H1 (cell line): ENCODE results near the gene INTS1. TPM values are rescaled to one million over a fixed set of nuclear protein-coding genes. Genes with fewer than 3 reads are reported as not detected.

Experiments used
- CTCF ChIA-PET: fragments of 300-600 bp; sonication (Branson Sonifier 250); formaldehyde crosslinking; loops from one replicate; lab custom pipeline; 2021; ENCODE audit not compliant: partially characterized antibody; lab: Charles Lee
- POLR2A ChIA-PET: fragments of 300-600 bp; sonication (Branson Sonifier 250); formaldehyde crosslinking; loops from one replicate; lab custom pipeline; 2021; ENCODE audit warnings: inconsistent platforms; ENCODE audit not compliant: partially characterized antibody; lab: Charles Lee
- DNase-seq, 2 experiments: peaks; one replicate each; pipeline versions ENCODE4 v3.0.0 to v3.0.0-alpha.2; 2010 to 2022; ENCODE audit warnings: low spot score in 2 of 2, low read depth in 1 of 2, mixed read lengths in 1 of 2
- FAIRE-seq: peaks from 2 replicates; lab custom pipeline; 2011; peaks lifted over from hg19 to GRCh38; lab: Jason Lieb, UNC
- H2AFZ ChIP-seq: 2 replicates; pipeline ENCODE4 v1.8.1; 2012; ENCODE audit warnings: low read length, inconsistent platforms
- H2AK5ac ChIP-seq: 2 replicates; pipeline ENCODE4 v1.6.1; 2013; ENCODE audit warnings: low read depth, low read length
- H2BK120ac ChIP-seq: replicated peaks from 2 replicates; pipeline ENCODE3; 2013; ENCODE audit warnings: low read depth, low read length, inconsistent platforms
- H2BK12ac ChIP-seq: 2 replicates; pipeline ENCODE4 v1.6.1; 2013; ENCODE audit warnings: low read depth, low read length
- H2BK15ac ChIP-seq: 2 replicates; pipeline ENCODE4 v1.6.1; 2013; ENCODE audit warnings: low read length
- H2BK20ac ChIP-seq: 2 replicates; pipeline ENCODE4 v1.6.1; 2013; ENCODE audit warnings: low read length
- H2BK5ac ChIP-seq: 2 replicates; pipeline ENCODE4 v1.6.1; 2013; ENCODE audit warnings: low read depth, low read length
- H3K14ac ChIP-seq: 2 replicates; pipeline ENCODE4 v1.6.1; 2013; ENCODE audit warnings: inconsistent platforms; ENCODE audit not compliant: insufficient read length
- H3K18ac ChIP-seq: 2 replicates; pipeline ENCODE4 v1.6.1; 2013; ENCODE audit warnings: low read length; ENCODE audit errors: extremely low read depth
- H3K23ac ChIP-seq: 2 replicates; pipeline ENCODE4 v1.6.1; 2013; ENCODE audit warnings: inconsistent platforms; ENCODE audit not compliant: insufficient read length
- H3K23me2 ChIP-seq: 2 replicates; pipeline ENCODE4 v1.6.1; 2013; ENCODE audit warnings: low read depth, low read length
- H3K27ac ChIP-seq: 2 replicates; pipeline ENCODE4 v1.6.1; 2011; ENCODE audit warnings: low read depth, low read length, inconsistent platforms
- H3K27me3 ChIP-seq, 4 experiments: replicated peaks in 1 of 4; 1 replicate in 1 of 4; 2 replicates in 3 of 4; pipeline versions ENCODE4 v1.6.1 to v1.8.1; 2011 to 2013; ENCODE audit warnings: low read length in 3 of 4, mild to moderate bottlenecking in 3 of 4, inconsistent platforms in 2 of 4, mixed read lengths in 2 of 4, moderate library complexity in 1 of 4; ENCODE audit not compliant: control insufficient read depth in 3 of 4, insufficient read depth in 3 of 4; ENCODE audit errors: extremely low read depth in 1 of 4
- H3K36me3 ChIP-seq, 4 experiments: 2 replicates each; pipeline versions ENCODE4 v1.6.1 to v1.8.1; 2011 to 2013; ENCODE audit warnings: mild to moderate bottlenecking in 4 of 4, low read length in 3 of 4, moderate library complexity in 2 of 4, control low read depth in 1 of 4, inconsistent platforms in 1 of 4; ENCODE audit not compliant: insufficient read depth in 4 of 4, control insufficient read depth in 2 of 4
- H3K4ac ChIP-seq: replicated peaks from 2 replicates; pipeline ENCODE3; 2013; ENCODE audit warnings: low read length, low read depth, mixed read lengths, inconsistent platforms; ENCODE audit not compliant: insufficient read length
- H3K4me1 ChIP-seq, 4 experiments: replicated peaks in 1 of 4; 1 replicate in 1 of 4; 2 replicates in 3 of 4; pipeline versions ENCODE4 v1.6.1 to v1.8.1; 2011 to 2013; ENCODE audit warnings: low read length in 3 of 4, inconsistent platforms in 2 of 4, mixed read lengths in 1 of 4; ENCODE audit not compliant: insufficient read depth in 4 of 4, control insufficient read depth in 3 of 4
- H3K4me2 ChIP-seq, 2 experiments: 2 replicates each; pipeline versions ENCODE4 v1.6.1 to v1.8.1; 2011 to 2013; ENCODE audit warnings: low read depth in 2 of 2, low read length in 2 of 2, control low read depth in 1 of 2, inconsistent platforms in 1 of 2, mild to moderate bottlenecking in 1 of 2; ENCODE audit not compliant: insufficient read depth in 1 of 2
- H3K4me3 ChIP-seq, 4 experiments: fragments of 200-600, 300-600 bp in 1 of 4; sonication (generic), shearing (Covaris generic), sonication (Bioruptor Twin) in 1 of 4; 2 replicates each; pipeline versions ENCODE4 v1.5.1 to v1.8.1; 2011 to 2016; ENCODE audit warnings: low read length in 4 of 4, low read depth in 3 of 4, control low read depth in 2 of 4, inconsistent platforms in 2 of 4, mild to moderate bottlenecking in 2 of 4, mixed read lengths in 1 of 4, moderate library complexity in 1 of 4; ENCODE audit not compliant: insufficient read depth in 2 of 4; ENCODE audit errors: extremely low read depth in 1 of 4
- H3K56ac ChIP-seq: replicated peaks from 2 replicates; pipeline ENCODE3; 2013; ENCODE audit warnings: low read depth, mild to moderate bottlenecking, mixed read lengths, low read length, inconsistent platforms; ENCODE audit not compliant: insufficient read length
- H3K79me1 ChIP-seq: 2 replicates; pipeline ENCODE4 v1.6.1; 2013; ENCODE audit warnings: low read depth, low read length, control low read depth
- H3K79me2 ChIP-seq, 2 experiments: 2 replicates each; pipeline versions ENCODE4 v1.6.1 to v1.8.1; 2012 to 2013; ENCODE audit warnings: low read length in 2 of 2, mild to moderate bottlenecking in 2 of 2, inconsistent platforms in 1 of 2; ENCODE audit not compliant: insufficient read depth in 2 of 2, control insufficient read depth in 1 of 2
- H3K9ac ChIP-seq, 4 experiments: replicated peaks in 1 of 4; 1 replicate in 1 of 4; 2 replicates in 3 of 4; pipeline versions ENCODE4 v1.6.1 to v1.8.1; 2011 to 2013; ENCODE audit warnings: low read depth in 3 of 4, low read length in 3 of 4, control low read depth in 2 of 4, mild to moderate bottlenecking in 2 of 4, moderate library complexity in 2 of 4, inconsistent platforms in 1 of 4; ENCODE audit errors: extremely low read depth in 1 of 4
- H3K9me3 ChIP-seq, 2 experiments: 2 replicates each; pipeline versions ENCODE4 v1.6.1 to v1.8.1; 2012 to 2013; ENCODE audit warnings: mild to moderate bottlenecking in 2 of 2, moderate library complexity in 2 of 2, control low read depth in 1 of 2, inconsistent platforms in 1 of 2, low read depth in 1 of 2, low read length in 1 of 2, mixed read lengths in 1 of 2; ENCODE audit not compliant: insufficient read depth in 2 of 2
- H4K20me1 ChIP-seq, 2 experiments: replicated peaks in 1 of 2; 2 replicates each; pipeline versions ENCODE3 to v1.8.1; 2011 to 2013; ENCODE audit warnings: inconsistent platforms in 2 of 2, low read length in 2 of 2, mild to moderate bottlenecking in 1 of 2; ENCODE audit not compliant: insufficient read depth in 2 of 2, control insufficient read depth in 1 of 2
- H4K5ac ChIP-seq: 2 replicates; pipeline ENCODE4 v1.6.1; 2013; ENCODE audit warnings: low read length, low read depth, mixed read lengths, inconsistent platforms; ENCODE audit not compliant: insufficient read length
- H4K8ac ChIP-seq: 2 replicates; pipeline ENCODE4 v1.8.0; 2013; ENCODE audit warnings: mild to moderate bottlenecking, moderate library complexity, low read length, inconsistent platforms; ENCODE audit not compliant: insufficient read depth; ENCODE audit errors: extremely low read depth
- H4K91ac ChIP-seq: replicated peaks from 2 replicates; pipeline ENCODE3; 2013; ENCODE audit warnings: low read length, mixed read lengths, inconsistent platforms; ENCODE audit not compliant: insufficient read length
- CBX8 ChIP-seq: fragments of 300-800, 300-1000 bp; sonication (generic); IDR thresholded peaks from 2 replicates; pipeline ENCODE4 v1.7.1; 2016; ENCODE audit warnings: low read depth, low read length, borderline replicate concordance
- CHD2 ChIP-seq: IDR thresholded peaks from 2 replicates; pipeline ENCODE4 v1.6.1; 2012; ENCODE audit warnings: low read length, improper control_type of control experiment
- HDAC6 ChIP-seq: IDR thresholded peaks from one replicate; pipeline ENCODE4 v1.7.1; 2012; ENCODE audit warnings: low read depth, mild to moderate bottlenecking, inconsistent platforms, low read length, moderate library complexity
- JUN ChIP-seq: IDR thresholded peaks from 2 replicates; pipeline ENCODE4 v1.6.1; 2011; ENCODE audit warnings: low read depth, mild to moderate bottlenecking, improper control_type of control experiment, low read length
- NRF1 ChIP-seq: IDR thresholded peaks from 2 replicates; pipeline ENCODE4 v1.6.1; 2011; ENCODE audit warnings: mild to moderate bottlenecking, low read depth, low read length, improper control_type of control experiment
- RXRA ChIP-seq: IDR thresholded peaks from 2 replicates; pipeline ENCODE4 v1.6.1; 2011; ENCODE audit warnings: low read depth, mild to moderate bottlenecking, low read length, moderate library complexity; ENCODE audit not compliant: insufficient read depth
- SAP30 ChIP-seq: fragments of 300-600 bp; sonication (generic); IDR thresholded peaks from 2 replicates; pipeline ENCODE4 v1.7.1; 2012; ENCODE audit warnings: low read length, moderate library complexity, mild to moderate bottlenecking, inconsistent platforms; ENCODE audit not compliant: insufficient read depth, insufficient replicate concordance
- SIX5 ChIP-seq: IDR thresholded peaks from 2 replicates; pipeline ENCODE4 v1.6.1; 2011; ENCODE audit warnings: mild to moderate bottlenecking, low read depth, low read length
- SP4 ChIP-seq: IDR thresholded peaks from 2 replicates; pipeline ENCODE4 v1.6.1; 2012; ENCODE audit warnings: low read length, inconsistent platforms
- TCF12 ChIP-seq: IDR thresholded peaks from 2 replicates; pipeline ENCODE4 v1.6.1; 2011; ENCODE audit warnings: low read depth, mild to moderate bottlenecking, low read length
- USF2 ChIP-seq: IDR thresholded peaks from 2 replicates; pipeline ENCODE4 v1.6.1; 2011; ENCODE audit warnings: low read length, improper control_type of control experiment
- ZNF274 ChIP-seq: IDR thresholded peaks from 2 replicates; pipeline ENCODE4 v1.7.0; 2012; ENCODE audit warnings: low read length, borderline replicate concordance; ENCODE audit errors: extremely low read depth
- WGBS, 2 experiments: shearing (Covaris generic) in 1 of 2; methylation state at CpG; one replicate each; pipeline versions ENCODE4 v1.1.6 to v1.1.7; 2013 to 2015; ENCODE audit warnings: low lambda C conversion rate in 2 of 2, mixed read lengths in 2 of 2, inconsistent platforms in 1 of 2, low coverage in 1 of 2, missing lambda C conversion rate in 1 of 2; ENCODE audit not compliant: insufficient replicate concordance in 2 of 2, insufficient coverage in 1 of 2, insufficient read length in 1 of 2; ENCODE audit errors: extremely low coverage in 1 of 2, missing lambda C conversion rate in 1 of 2; 5-methylcytosine and 5-hydroxymethylcytosine counted together
- polyA plus RNA-seq, 7 experiments: library from polyadenylated mRNA; depleted of rRNA in 3 of 7; stranded (reverse) in 5 of 7; unstranded in 2 of 7; fragments of >200 nt in 5 of 7; fragments of 200-250 nt in 2 of 7; gene quantifications; 1 replicate in 5 of 7; 2 replicates in 1 of 7; 4 replicates in 1 of 7; pipeline versions ENCODE4 v1.2.1 to v1.2.3, GENCODE V29; 2011 to 2013; ENCODE audit warnings: missing spikeins in 2 of 7, mixed read lengths in 2 of 7
- total RNA-seq: library from RNA; stranded (reverse); fragmentation: NEBNext Ultra II Directional; extraction: Animal tissue kit (Norgen Biotek cat#: 25700); gene quantifications from 2 replicates; pipeline ENCODE4 v1.2.1, GENCODE V29; 2021

INTS1 gene
- total and polyA plus RNA-seq, 2 of the 8 experiments (the other 6 are each of a cell fraction or from before 2014, with no cell fraction given): 76.9 to 104 TPM

GRCh38 chr7:1546274-1546908, 42.2 kb upstream of the INTS1 start:
- POLR2A ChIA-PET: interaction anchor here (0.7 to 4.9 kb wide), 4 partner anchors 10 to 30 kb away, joined by 3 to 26 read pairs (median 4); partner anchors contain the start of gene TMEM184A

More at GRCh38 chr7:1546274-1546908, 42.2 kb upstream of the INTS1 start:
- no peak overlapping the region for H2BK12ac ChIP-seq
- no peak for TF ChIP-seq TCF12
- TF ChIP-seq CBX8: no peak
- TF ChIP-seq SAP30: no peak
- no peak for TF ChIP-seq SIX5
- TF ChIP-seq HDAC6: no peak
- TF ChIP-seq CHD2: no peak
- TF ChIP-seq ZNF274: no peak
- no peak for TF ChIP-seq USF2
- TF ChIP-seq NRF1: no peak
- TF ChIP-seq JUN: no peak
- no peak for TF ChIP-seq SP4
- no peak for TF ChIP-seq RXRA
- H3K27ac ChIP-seq: no peak overlapping the region
- H2BK20ac ChIP-seq: no peak overlapping the region
- H3K79me2 ChIP-seq: no peaks in the 10 kb centered on the region
- no peak for DNase-seq
- no peaks in the 10 kb centered on the region for H3K79me1 ChIP-seq
- no peak for FAIRE-seq
- H3K4me1 ChIP-seq: no peaks in the 10 kb centered on the region
- H3K4me2 ChIP-seq: no peak overlapping the region
- H3K23ac ChIP-seq: no peak overlapping the region
- no peak overlapping the region for H3K56ac ChIP-seq
- H4K5ac ChIP-seq: no peak overlapping the region
- H3K9ac ChIP-seq: no peak overlapping the region
- no peaks in the 10 kb centered on the region for H3K27me3 ChIP-seq
- H3K18ac ChIP-seq: no peak overlapping the region
- H3K4me3 ChIP-seq: no peak overlapping the region
- no peaks in the 10 kb centered on the region for H3K36me3 ChIP-seq
- H3K14ac ChIP-seq: no peak overlapping the region
- H2AFZ ChIP-seq: no peak overlapping the region
- H2AK5ac ChIP-seq: no peak overlapping the region
- no peak overlapping the region for H3K4ac ChIP-seq
- H4K8ac ChIP-seq: peak overlapping the region; percentile 62; the same call in 1 of the 2 replicates
- H2BK120ac ChIP-seq: no peak overlapping the region
- no peak overlapping the region for H2BK5ac ChIP-seq
- CTCF ChIA-PET: interaction anchor here (0.6 to 3.7 kb wide), 6 partner anchors 9 to 378 kb away, joined by 3 to 15 read pairs (median 7); partner anchors contain the start of gene TMEM184A
- H4K20me1 ChIP-seq: peaks cover 0 to 3% of the 10 kb centered on the region in 2 experiments
- no peaks in the 10 kb centered on the region for H3K9me3 ChIP-seq
- H4K91ac ChIP-seq: no peak overlapping the region
- 91% methylated on average over 28 of the region's 28 CpGs; no CpG with 5 or more reads in 1 of the 2 experiments for WGBS, 2 experiments
- H2BK15ac ChIP-seq: no peak overlapping the region
- H3K23me2 ChIP-seq: no peaks in the 10 kb centered on the region
